Measurements from ENCODE around the gene RAB8B.

- TF ChIP-seq CTCF (IDR thresholded peaks at IDR 0.05) = no peak
- no peak for TF ChIP-seq POLR2A (IDR thresholded peaks at IDR 0.05)
Observed at GRCh38 chr15:63195569-63196015, 6.2 kb downstream of the RAB8B start.

Measured in breast epithelium (tissue), 3 donors.